Fibroblast of pulmonary artery (primary cell): ENCODE data around the gene OGDH.
"Not testable (repeated sequence)": the region's sequence is repeated elsewhere in the genome, so short reads cannot be mapped to it uniquely, and the experiment has no call there.

ENCODE experiments used
- DNase-seq: peaks from one replicate; pipeline ENCODE4 v3.0.0-alpha.2; 2010; ENCODE audit warnings: low read depth
- H3K4me3 ChIP-seq: replicated peaks from 2 replicates; pipeline ENCODE4 v1.5.1; 2011; ENCODE audit warnings: low read depth, mild to moderate bottlenecking, control low read depth, low read length, moderate library complexity
- TF ChIP-seq, protein P1 (sequence below): IDR thresholded peaks from 2 replicates; pipeline ENCODE4 v1.5.1; 2011; ENCODE audit warnings: mild to moderate bottlenecking, control low read depth, low read length, inconsistent platforms; ENCODE audit errors: missing control alignments

OGDH gene

DNA sequence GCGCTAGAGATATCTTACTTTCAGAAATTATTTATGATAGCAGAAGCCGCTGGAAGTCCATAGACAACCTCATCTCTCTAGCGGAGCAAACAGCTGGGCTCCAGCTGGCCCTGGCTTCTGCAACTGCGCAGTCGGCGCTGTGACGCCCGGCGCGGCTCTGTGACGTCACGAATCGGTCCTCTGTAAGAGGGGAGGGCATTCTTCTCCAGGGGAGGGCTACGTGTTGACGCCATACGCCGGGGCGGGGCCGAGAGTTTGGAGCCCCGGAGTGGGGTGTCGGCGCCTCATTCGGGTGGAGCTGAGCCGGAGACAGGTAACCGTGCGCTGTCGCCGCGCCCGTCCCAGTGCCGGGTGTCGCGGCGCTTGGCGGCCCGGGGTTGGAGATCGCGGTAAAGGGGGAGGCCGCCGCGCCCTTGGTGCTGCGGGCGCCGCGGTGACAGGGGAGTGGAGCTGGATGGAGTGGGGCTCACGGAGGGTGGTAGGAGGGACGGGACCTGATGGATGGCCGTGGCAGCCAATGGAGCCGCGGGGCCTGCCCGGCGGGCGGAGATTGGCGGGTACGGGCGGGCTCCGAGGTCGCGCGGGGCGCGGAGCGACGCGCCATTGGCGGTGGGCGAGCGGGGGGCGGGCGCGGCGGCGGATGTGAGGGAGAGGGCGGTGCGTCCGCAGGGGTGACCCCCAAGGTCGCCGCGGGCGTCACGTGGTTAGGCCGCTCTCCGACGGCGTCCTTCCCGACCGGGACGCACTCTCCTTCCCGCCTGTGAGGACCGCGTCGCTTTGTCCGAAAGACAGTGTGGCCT lies at the start of gene OGDH:
Gene OGDH, plus strand, starts transcription at position 287 of the 800 bp plus-strand sequence. CDS start 17,717 bp downstream, outside the sequence.
- TF ChIP-seq, protein P1, sequence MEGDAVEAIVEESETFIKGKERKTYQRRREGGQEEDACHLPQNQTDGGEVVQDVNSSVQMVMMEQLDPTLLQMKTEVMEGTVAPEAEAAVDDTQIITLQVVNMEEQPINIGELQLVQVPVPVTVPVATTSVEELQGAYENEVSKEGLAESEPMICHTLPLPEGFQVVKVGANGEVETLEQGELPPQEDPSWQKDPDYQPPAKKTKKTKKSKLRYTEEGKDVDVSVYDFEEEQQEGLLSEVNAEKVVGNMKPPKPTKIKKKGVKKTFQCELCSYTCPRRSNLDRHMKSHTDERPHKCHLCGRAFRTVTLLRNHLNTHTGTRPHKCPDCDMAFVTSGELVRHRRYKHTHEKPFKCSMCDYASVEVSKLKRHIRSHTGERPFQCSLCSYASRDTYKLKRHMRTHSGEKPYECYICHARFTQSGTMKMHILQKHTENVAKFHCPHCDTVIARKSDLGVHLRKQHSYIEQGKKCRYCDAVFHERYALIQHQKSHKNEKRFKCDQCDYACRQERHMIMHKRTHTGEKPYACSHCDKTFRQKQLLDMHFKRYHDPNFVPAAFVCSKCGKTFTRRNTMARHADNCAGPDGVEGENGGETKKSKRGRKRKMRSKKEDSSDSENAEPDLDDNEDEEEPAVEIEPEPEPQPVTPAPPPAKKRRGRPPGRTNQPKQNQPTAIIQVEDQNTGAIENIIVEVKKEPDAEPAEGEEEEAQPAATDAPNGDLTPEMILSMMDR: no peak
- H3K4me3 ChIP-seq: peak within 1 kb of the TSS; percentile 95
- peak; percentile 99 for DNase-seq

DNA sequence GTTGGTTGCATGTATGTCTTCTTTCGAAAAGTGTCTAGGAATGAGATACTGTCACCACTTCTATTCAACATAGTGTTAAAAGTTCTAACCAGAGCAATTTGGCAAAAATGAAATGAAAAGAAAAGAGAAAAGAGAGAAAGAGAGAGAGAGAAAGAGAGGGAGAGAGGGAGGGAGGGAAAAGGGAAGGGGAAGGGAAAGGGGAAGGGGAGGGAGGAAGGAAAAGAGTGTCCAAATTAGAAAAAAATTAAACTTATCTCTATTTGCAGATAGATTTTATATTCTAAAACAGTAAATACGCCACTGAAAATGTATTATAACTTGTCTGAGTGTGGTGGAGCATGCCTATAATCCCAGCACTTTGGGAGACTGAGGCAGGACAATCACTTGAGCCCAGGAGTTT lies 48.9 kb upstream of the OGDH start:
- TF ChIP-seq, protein P1: no peak
- H3K4me3 ChIP-seq: no peak overlapping the region
- DNase-seq: no peak

DNA sequence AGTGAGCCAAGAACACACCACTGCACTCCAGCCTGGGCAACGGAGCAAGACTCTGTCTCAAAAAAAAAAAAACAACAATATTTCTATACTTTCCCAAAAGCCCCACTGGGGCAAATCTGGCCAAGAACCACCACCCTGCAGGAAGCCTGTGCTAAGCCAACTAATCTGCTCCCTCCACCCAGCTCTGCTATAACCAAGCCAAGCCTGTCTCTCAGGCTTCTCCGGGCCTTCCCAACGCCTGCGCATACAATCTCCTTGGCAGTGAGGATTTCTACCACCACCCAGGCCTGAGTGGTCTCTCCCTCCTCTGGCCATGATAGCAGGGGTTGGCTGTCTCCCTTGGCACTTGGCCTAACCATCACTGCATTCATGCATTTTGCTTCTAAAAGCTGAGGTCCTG lies 46.9 kb upstream of the OGDH start:
- H3K4me3 ChIP-seq: no peak overlapping the region
- TF ChIP-seq, protein P1: no peak
- DNase-seq: no peak

DNA sequence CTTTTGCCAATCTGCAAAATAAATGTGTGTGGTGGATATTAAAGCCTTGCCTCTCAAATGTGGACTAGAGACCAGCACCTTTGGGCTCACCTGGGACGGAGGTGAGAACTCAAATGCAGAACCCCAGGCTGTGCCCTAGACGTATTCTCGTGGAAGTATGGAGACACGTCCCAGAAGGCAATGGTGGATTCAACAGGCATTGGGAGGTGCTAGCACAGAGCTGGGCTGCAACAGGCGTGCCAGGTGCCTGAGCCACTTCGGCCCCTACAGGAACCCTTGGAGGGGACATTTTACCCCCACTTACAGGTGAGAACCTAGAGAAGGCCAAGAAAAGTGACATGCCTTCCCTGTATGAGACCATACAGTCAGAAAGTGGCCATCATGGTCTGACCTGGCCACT lies 44.9 kb upstream of the OGDH start:
- no peak overlapping the region for H3K4me3 ChIP-seq
- TF ChIP-seq, protein P1: no peak
- DNase-seq: no peak

DNA sequence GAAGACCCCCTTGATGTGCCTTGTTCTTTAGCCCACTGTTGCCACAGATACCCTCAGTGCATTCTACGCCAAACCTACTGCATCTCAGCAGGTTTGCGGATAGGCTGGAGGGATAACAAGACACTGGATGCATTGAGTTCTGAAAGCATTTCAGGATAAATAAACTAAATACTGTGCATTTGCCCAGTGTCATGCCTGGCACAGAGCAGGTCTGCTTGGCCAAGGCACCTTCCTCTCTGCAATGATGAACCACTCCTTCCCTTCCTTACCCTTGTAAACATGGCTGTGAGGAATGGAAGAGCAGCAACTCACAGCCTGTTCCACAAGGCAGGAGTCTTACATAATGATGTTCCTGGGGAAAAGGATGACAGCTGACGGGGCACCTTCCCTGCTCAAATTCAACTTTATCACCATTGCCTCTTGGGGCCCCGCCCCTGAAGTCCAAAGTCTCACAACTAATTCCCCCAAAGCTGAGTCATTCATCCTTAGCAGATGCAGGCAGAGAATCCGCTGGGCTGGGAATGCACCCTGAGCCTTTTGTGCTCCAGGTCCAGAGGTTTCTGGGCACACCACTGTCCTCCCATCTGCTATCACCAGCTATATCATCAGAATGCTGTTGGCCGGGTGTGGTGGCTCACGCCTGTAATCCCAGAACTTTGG lies 44.3 kb upstream of the OGDH start:
- peak; percentile 52 for DNase-seq
- H3K4me3 ChIP-seq: no peak overlapping the region
- TF ChIP-seq, protein P1: no peak

DNA sequence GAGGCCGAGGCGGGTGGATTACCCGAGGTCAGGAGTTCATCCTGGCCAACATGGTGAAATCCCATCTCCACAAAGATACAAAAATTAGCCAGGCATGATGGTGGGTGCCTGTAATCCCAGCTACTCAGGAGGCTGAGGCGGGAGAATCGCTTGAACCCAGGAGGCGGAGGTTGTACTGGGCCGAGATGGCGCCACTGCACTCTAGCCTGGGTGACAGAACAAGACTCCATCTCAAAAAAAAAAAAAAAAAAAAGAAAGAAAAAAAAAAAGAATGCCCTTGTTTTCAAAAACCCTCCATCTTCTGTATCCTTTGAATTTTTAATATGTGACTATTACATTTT lies 43.8 kb upstream of the OGDH start:
- not testable (repeated sequence) for H3K4me3 ChIP-seq, DNase-seq

DNA sequence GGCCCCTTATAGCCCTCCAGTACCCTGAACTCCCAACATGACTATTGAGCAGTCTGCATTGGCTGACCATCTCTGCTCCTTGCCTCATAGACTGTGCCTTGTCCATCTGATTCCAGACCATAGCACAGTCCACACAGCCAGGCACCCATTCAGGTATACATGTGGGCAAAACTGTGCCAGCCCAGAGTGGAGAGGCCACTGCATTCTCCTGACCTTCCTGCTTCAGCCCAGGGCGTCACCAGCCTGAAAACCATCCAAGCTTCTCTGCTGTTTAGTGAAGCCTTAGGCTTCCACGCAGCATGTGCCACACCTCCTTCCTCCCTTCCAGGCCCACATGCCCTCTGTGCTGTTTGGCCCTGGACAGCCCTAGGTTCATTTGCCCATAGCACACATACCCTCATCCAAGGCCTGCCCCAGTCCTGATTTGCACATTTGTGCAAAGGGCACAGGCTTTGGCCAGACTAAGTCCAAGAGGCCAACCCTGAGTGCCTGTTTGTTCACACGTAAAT lies 43.2 kb upstream of the OGDH start:
- DNase-seq: no peak
- TF ChIP-seq, protein P1: no peak
- H3K4me3 ChIP-seq: no peak overlapping the region
